ENCODE results near the gene FAM227A. TPM values are rescaled to one million over a fixed set of nuclear protein-coding genes. Genes with fewer than 3 reads are reported as not detected.

The FAM227A gene
- total and polyA plus RNA-seq, 8 donors = under 0.01 to 39.1 (median 0.81) TPM

DNA sequence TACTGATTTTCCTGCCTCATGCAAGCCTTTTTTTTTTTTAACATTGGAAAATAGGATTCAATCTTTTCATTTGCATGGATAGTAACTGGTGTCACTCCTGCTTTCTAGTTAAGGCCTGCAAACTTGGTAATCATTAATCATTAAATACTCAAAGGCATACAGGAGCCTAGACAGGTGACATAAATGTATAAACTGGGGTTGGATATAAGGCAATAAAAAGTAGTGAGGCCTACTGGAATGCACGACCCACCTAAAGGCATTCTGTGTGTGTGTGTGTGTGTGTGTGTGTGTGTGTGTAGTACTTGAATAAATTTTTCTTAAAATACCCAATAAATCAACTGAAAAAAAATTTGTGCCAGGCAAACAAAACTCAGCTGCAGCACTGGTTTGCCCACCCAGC is 33.5 kb upstream of the FAM227A start:
- no peak for TF ChIP-seq EP300 (IDR thresholded peaks at IDR 0.05)
- TF ChIP-seq POLR2AphosphoS5 (IDR thresholded peaks at IDR 0.05) = no peak
- no peak for TF ChIP-seq POLR2A (IDR thresholded peaks at IDR 0.05)
- TF ChIP-seq, protein P1, sequence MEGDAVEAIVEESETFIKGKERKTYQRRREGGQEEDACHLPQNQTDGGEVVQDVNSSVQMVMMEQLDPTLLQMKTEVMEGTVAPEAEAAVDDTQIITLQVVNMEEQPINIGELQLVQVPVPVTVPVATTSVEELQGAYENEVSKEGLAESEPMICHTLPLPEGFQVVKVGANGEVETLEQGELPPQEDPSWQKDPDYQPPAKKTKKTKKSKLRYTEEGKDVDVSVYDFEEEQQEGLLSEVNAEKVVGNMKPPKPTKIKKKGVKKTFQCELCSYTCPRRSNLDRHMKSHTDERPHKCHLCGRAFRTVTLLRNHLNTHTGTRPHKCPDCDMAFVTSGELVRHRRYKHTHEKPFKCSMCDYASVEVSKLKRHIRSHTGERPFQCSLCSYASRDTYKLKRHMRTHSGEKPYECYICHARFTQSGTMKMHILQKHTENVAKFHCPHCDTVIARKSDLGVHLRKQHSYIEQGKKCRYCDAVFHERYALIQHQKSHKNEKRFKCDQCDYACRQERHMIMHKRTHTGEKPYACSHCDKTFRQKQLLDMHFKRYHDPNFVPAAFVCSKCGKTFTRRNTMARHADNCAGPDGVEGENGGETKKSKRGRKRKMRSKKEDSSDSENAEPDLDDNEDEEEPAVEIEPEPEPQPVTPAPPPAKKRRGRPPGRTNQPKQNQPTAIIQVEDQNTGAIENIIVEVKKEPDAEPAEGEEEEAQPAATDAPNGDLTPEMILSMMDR (IDR thresholded peaks at IDR 0.05) = no peak
- Histone ChIP-seq H3K4me1 (peaks cover 0 to 21% (median 13%) of the 10 kb centered on the region in 4 donors), H3K27ac (no peak overlapping the region), H3K27me3 (no peaks in the 10 kb centered on the region), H3K9me3 (no peaks in the 10 kb centered on the region), H3K4me3 (no peak overlapping the region), H3K36me3 (peaks cover 41 to 94% (median 90%) of the 10 kb centered on the region in 4 donors)
- no peak for DNase-seq
- intact Hi-C loops (cut with DNase I; ENCODE audit: low total_unique reads) = no loop called here
- WGBS, 5 donors = 14 to 67% (median 39%) methylated on average over 1 of the region's 1 CpG

DNA sequence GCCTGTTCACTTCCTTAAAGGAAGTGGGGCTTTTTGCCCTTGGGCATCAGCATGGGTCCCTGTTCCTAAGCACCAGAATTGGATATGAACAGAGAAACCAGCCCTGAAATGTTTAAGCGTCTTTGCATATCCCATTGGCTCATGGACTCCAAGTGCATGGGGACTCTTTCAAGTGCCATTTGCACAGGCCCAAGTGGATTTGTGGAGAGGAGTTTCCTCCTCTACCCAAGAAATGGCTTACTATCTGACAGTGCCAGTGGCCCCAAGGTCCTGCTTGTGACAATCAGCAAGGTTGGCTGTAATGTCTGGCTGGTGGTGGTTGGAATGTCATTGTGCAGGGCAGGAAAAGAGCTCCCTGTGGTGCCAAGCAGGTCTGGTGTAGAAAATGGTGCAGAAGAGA is 29.6 kb upstream of the FAM227A start:
- 83 to 100% (median 92%) methylated on average over 1 of the region's 1 CpG for whole genome bisulfite sequencing, 5 donors

GRCh38 chr22:38684895-38685294 is 28.7 kb upstream of the FAM227A start:
- WGBS, 5 donors = 79 to 87% (median 86%) methylated on average over 9 of the region's 9 CpGs
- no peak for DNase-seq
- Histone ChIP-seq H3K27me3 (no peaks in the 10 kb centered on the region), H3K4me1 (peaks cover 9 to 24% (median 18%) of the 10 kb centered on the region in 4 donors), H3K36me3 (peaks cover 54 to 70% (median 69%) of the 10 kb centered on the region in 4 donors), H3K9me3 (no peaks in the 10 kb centered on the region), H3K4me3 (no peak overlapping the region), H3K27ac (no peak overlapping the region)
- intact Hi-C loops (cut with DNase I; ENCODE audit: low total_unique reads) = no loop called here
- TF ChIP-seq POLR2AphosphoS5 (IDR thresholded peaks at IDR 0.05) = no peak
- no peak for TF ChIP-seq EP300 (IDR thresholded peaks at IDR 0.05)
- TF ChIP-seq, protein P1 (IDR thresholded peaks at IDR 0.05) = no peak
- TF ChIP-seq POLR2A (IDR thresholded peaks at IDR 0.05) = no peak

More for the DNA sequence above, 29.6 kb upstream of the FAM227A start:
- H3K4me1 ChIP-seq = peaks cover 9 to 27% (median 18%) of the 10 kb centered on the region in 4 donors
- peaks cover 54 to 79% (median 77%) of the 10 kb centered on the region in 4 donors for H3K36me3 ChIP-seq
- H3K4me3 ChIP-seq = no peak overlapping the region
- H3K9me3 ChIP-seq = no peaks in the 10 kb centered on the region
- no peak overlapping the region for H3K27ac ChIP-seq
- DNase-seq = no peak
- TF ChIP-seq, protein P1 (IDR thresholded peaks at IDR 0.05) = no peak
- TF ChIP-seq EP300 (IDR thresholded peaks at IDR 0.05) = no peak
- TF ChIP-seq POLR2AphosphoS5 (IDR thresholded peaks at IDR 0.05) = no peak
- TF ChIP-seq POLR2A (IDR thresholded peaks at IDR 0.05) = no peak
- intact Hi-C loops (cut with DNase I; ENCODE audit: low total_unique reads) = no loop called here
- no peaks in the 10 kb centered on the region for H3K27me3 ChIP-seq

- peak; percentile 91 to 97 for DNase-seq
- 0 to 1% (median 1%) methylated on average over 17 to 60 of the region's 60 CpGs for WGBS, 5 donors
- peaks cover 9 to 22% (median 18%) of the 10 kb centered on the region in 4 donors for H3K4me1 ChIP-seq
- no peaks in the 10 kb centered on the region for H3K27me3 ChIP-seq
- intact Hi-C loops (cut with DNase I; ENCODE audit: low total_unique reads) = no loop called here
- peak within 1 kb of the TSS; percentile 85 to 93 (median 92) for H3K4me3 ChIP-seq
- TF ChIP-seq POLR2AphosphoS5 (IDR thresholded peaks at IDR 0.05) (peak; percentile 76 to 96 (median 88)), EP300 (IDR thresholded peaks at IDR 0.05) (no peak)
- TF ChIP-seq, protein P1 (IDR thresholded peaks at IDR 0.05) = peak in 3 of 7 experiments; percentile 41 to 68 (median 57)
- H3K36me3 ChIP-seq = peaks cover 32 to 40% (median 38%) of the 10 kb centered on the region in 4 donors
- H3K27ac ChIP-seq = peak within 1 kb of the TSS; percentile 75 to 84 (median 82)
- no peaks in the 10 kb centered on the region for H3K9me3 ChIP-seq
These were observed 25.6 kb upstream of the FAM227A start, which contains the start of gene TOMM22 for GRCh38 chr22:38681582-38682335. TSS of gene TOMM22 (plus strand) at chr22:38681957. CDS start at chr22:38681979, 22 bp downstream.

Data from stomach (tissue), 9 donors.